ENCODE results near the gene HOXC6.

The HOXC6 gene

DNA sequence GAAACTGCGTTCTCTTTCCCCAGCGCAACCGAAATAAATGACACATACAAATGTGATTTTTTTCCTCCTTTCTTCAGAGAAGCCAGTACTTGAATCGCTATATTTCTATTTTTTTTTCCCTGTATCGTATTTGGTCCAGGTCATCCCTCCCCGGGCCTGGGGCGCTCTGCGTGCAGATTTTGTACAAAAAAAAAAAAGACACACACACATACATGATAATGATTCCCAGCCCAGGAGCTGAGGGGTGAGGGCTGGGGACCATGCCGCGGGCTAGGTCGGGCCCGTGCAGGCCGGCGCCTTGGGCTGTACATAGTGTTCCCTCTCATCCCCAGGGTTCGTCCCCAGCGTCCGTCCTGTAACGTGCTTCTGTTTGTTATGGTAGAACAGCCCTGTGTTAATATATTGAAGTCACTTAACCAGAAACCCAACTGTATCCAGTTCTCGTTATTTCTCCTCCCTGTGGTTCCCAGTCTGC lies 25.3 kb upstream of the HOXC6 start:
- FAIRE-seq = no peak

DNA sequence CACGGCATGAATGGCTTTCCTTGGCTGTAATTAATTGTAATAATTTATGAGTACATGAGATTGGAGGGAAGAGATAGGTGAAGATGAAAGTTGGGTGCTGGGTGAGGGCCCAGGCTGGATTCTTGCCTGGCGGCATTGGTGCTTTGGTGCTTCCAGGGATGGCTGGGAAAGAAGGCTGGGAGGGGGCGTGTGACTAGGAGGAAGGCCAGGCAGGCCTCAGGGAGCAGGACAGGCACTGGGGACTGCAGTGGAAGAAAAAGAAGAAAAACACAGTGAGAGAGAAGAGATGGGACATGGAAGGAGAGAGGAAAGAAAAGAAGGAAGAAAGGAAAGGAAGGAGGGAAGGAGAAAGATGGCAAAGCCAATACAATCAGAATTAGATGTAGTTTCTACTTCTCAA lies 24.6 kb upstream of the HOXC6 start:
- FAIRE-seq = no peak

DNA sequence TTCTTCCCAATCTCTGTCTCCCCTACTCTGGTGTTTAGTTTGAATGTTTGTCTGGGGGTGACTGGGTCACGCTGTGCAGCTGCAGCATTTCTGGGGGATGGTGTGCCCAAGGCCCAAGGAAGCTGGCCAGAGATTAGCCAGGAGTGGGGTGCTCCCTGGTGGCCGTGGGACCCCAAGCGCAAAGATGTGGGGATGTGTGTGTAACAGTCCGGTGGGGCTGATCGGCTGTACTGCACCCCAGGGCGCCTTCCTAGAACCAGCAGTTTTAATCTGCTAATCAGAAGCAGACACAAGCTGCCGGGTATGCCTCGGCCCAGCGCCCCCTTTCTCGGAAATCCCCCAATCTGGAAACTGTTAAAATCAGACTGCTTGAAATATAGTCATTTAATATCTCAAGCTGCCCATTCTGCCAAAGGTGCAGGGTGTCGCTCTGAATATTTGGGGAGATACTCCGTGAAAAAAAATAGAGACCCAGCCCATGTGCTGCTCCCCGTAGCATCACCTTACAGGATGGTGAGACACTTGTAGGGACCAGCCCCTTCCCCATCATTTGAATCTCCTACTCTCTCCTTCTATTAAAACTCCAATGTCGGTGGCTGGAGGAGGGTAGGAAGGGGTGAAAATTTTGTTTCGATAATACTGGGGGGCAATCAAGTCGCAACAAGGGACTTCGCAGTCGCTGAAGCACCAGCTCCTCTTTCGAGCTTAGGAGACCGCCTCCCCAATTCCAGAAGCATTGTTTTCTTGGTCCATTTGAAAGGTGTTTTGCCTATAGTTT lies 24.0 kb upstream of the HOXC6 start:
- FAIRE-seq = no peak

DNA sequence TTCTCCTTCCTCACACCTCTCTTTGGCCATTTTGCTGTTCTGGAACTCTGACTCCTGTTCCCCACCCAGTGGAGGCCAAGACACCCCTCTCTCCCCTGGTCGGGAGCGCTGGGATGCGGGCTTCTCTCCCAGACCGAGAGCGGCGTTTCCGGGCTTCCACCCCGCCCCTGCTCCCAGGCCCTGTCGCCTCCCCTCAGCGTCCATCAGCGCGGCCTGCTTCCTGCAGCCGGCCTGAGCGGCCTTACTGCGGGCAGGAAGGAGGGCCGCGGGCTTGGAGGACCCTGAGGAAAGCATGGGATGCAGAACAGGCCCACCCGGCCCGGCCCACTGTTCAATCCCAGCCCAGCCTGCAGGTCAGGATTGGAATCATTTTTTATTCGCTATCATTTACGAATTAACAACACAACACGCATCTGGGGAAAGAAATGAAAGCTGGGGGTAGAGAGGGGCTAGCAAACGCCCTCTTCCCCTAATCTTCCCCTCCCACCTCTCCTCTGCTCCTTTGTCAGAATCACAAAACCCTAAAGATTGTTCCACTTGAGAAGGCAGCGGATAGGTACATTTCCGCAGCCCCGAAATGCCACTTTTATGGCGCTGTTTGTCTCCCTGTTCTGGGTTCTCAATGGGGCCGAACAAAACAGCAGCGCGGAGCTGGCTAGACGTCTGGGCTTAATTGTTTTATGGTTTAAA lies 23.3 kb upstream of the HOXC6 start:
- FAIRE-seq = no peak

DNA sequence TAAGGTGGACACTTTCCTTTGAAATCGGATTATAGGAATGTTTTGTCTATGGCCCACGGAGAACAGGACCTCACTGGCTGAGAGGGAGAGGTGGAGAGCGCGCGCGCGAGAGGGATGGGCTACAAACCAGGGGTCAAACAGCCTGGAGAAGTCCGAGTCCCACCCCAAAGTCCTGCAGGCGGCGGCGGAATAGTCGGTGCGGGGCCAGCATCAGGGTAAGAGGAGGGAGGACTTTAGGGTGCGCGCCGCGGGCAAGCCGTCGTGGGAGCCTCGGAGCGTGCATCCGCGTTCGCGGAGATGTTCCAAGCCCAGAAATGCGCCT lies 22.7 kb upstream of the HOXC6 start:
- FAIRE-seq = no peak

DNA sequence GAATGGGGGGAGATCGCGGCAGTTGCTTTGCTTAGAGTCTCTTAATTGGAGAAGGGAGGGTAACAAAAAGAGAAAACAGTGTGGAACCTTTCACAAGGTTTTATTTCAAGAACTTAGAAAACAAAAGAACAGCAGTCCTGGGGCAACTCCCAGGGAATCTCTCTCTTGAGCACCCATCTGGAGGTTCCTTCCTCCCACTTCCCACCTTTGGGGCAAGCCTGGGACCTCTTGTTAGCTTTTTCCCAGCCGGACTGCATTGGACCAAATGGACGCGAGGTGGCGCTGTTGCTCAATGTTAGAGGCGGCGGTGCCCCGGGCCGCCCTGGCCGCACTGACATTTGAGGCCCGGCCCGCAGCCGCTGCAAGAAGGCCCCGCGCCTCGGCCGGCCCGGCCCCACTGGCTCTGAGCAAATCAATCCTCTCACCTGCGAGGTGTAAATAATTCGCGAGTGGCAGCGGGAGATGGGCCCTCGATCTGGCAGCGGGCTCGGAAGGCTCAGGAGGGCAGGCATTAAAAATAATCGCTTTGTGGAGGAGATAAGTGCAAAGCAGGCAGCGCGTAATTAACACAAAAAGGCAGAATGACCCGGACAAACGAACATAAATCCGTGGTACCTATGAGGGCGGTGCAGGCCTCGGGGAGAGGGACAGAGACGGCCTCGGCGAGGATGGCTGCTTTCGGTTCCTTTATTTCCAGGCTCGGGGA lies 22.2 kb upstream of the HOXC6 start:
- FAIRE-seq = no peak

DNA sequence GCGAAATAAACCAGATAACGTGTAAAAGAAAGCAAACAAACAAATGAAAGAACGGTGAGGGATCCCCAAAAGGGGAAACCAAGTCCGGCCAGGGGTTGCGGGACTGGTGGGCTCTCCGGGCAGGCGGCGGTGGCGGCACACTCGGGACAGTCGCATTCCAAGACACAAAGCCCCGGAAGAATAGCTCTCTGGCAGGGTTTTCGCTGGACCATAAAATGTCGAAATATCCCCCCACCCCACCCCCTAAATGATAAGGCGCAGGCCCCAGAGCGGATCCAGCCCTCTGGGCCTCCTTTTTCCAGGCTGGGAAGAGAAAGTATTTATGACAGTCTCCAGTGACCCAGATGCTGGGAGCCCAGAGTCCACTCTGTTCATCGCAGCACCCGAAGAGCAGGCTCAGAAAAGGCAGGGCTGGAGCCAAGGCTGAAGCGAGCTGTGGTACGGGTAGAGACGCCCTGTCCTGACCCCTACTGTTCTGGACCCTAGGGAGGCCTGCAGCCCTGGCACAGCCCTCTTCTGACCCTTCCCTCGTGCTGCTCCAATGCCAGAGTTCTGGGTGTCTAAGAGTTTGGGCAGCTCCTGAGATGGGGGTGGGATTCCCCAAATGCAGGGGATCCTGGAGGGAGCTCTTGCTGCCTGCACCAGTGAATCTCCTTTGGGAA lies 21.6 kb upstream of the HOXC6 start:
- FAIRE-seq = no peak

DNA sequence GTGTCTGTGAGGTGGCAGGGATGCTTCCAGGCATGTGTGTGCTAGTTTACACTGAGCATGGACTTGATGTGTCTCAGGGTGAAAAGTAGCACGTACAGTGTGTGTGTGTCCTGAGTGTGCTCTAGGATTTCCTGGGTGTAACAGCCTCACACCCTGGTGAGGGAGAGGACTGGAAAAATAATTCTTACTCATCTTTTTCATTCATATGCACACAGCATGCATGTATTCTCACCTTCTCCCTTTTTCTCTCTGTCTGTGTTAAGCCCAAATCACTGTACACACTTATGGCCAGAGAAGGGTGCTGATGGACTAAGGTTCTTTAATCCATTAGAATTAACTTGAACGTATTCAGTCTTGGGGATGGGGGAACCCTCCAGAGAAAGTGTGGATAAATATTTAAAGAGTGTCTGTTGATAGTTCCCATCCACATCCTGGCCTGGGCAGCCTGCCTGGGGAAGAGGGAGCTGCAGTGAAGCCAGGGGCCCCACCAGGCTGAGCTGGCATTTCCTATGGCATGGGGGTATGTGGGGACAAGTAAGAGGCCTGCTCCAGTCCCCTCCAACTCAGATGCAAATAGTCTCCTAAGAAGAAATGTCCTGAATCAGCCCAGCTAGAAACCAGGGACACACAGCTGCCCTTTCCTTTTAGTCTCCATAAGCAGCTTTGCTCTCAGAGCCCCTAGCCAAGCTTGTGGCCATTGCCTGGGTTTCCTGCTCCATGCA lies 20.5 kb upstream of the HOXC6 start:
- no peak for FAIRE-seq

DNA sequence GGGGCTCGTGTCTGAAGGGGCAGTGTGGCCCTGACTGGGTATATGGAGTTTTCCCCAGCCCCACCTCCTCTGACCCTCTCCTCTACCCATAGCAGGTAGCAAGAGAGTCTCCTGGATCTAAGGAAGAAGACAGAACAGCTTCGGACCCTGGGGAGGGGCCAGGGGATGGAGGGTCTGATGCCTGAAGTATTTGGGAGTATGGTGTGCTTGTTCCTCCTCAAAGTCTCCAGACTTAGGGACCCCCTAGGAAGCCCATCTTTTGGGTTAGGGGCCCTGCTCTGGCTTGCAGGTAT lies 20.0 kb upstream of the HOXC6 start:
- no peak for FAIRE-seq

DNA sequence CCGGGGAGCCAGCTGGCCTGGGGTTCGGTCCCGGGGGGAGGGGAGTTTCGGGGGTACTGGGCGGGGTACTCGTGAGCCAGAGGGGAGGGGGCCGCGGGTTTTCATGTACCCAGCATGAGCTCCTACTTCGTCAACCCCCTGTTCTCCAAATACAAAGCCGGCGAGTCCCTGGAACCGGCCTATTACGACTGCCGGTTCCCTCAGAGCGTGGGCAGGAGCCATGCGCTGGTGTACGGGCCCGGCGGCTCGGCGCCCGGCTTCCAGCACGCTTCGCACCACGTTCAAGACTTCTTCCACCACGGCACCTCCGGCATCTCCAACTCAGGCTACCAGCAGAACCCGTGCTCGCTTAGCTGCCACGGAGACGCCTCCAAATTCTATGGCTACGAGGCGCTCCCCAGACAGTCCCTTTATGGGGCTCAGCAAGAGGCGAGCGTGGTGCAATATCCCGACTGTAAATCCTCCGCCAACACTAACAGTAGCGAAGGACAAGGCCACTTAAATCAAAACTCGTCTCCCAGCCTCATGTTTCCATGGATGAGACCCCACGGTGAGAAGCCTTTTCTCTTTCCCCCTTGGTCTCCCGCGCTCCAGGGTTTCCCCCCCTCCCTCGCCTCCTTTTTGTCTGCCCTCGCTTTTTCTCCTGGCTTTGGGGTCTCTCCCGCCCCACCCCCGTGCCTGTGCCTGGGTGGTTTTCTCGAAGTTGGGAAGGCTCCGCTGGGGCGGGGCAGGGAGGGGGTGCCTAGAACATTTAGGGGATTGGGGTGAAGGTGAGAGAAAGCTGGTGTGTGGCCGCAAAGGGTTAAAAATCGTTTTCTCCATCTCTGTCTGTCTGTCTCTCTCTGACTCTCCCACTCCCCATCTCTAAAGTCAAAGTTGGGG lies 18.8 kb upstream of the HOXC6 start:
- no peak for FAIRE-seq

DNA sequence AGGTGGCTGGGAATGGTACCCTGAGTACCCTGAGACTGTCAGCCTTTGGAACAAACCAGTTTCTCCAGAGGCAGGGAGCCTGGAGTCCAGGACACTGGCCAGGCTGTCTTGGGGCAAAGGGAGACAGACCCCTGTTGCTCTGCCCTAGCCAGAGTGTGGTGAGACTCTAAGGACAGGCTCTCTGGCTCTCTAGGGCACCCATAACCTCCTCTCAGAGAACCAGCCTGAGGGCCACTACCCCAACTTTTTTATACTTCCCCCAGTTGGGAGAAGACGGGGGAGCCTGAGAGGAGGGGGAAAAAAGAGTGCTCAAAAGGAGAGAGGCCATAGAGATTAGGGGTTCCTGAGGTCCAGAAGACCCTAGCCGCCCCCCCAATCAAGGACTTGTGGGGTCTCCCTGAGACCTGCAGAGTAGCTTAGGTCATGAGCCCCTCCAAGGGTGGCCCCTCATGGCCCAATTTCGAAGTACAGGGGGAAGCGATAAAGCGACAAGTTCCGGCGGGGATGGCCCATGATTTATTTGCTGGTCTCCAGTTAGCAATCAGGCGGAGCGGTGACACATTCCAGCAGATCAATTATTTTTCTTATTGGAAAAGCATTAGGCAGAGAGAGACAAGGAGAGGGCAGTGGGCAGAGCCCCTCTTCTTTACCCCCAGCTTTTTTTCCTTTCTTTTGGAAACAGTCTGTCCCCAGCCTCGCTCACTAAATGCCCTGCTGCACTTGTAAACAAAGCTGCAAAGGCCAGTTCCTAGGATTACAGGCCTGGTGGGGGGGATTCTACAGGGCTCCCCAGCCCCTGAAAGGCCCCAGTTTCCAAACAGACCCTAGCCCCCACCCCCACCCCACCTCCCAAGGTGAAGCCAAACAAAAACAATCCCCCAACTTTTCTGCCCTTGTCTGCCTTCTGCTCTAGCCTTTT lies 17.9 kb upstream of the HOXC6 start:
- no peak for FAIRE-seq

DNA sequence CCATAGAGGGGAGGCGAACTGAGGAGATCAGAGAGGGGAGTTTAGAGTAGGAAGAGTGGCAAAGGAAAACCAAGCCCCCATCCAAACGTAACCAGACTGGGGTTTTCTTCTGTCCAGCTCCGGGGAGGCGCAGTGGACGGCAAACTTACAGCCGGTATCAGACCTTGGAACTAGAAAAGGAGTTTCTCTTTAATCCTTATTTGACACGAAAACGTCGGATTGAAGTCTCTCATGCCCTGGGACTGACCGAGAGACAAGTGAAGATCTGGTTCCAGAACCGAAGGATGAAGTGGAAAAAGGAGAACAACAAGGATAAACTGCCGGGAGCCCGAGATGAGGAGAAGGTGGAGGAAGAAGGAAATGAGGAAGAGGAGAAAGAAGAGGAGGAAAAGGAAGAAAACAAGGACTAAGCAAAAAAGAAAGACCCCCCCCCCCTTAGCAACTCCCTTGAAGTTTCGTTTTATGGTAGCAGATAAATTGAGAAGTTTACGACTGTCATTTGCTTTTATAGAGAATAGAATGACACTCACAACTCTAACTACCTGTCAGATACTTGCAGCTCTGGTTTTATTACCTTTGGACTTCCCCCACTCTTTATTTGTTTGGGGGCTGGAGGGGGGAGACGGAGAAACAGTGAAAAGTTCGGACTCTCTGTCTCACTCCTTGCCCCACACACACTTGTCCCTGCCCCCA lies 17.1 kb upstream of the HOXC6 start:
- FAIRE-seq = no peak

DNA sequence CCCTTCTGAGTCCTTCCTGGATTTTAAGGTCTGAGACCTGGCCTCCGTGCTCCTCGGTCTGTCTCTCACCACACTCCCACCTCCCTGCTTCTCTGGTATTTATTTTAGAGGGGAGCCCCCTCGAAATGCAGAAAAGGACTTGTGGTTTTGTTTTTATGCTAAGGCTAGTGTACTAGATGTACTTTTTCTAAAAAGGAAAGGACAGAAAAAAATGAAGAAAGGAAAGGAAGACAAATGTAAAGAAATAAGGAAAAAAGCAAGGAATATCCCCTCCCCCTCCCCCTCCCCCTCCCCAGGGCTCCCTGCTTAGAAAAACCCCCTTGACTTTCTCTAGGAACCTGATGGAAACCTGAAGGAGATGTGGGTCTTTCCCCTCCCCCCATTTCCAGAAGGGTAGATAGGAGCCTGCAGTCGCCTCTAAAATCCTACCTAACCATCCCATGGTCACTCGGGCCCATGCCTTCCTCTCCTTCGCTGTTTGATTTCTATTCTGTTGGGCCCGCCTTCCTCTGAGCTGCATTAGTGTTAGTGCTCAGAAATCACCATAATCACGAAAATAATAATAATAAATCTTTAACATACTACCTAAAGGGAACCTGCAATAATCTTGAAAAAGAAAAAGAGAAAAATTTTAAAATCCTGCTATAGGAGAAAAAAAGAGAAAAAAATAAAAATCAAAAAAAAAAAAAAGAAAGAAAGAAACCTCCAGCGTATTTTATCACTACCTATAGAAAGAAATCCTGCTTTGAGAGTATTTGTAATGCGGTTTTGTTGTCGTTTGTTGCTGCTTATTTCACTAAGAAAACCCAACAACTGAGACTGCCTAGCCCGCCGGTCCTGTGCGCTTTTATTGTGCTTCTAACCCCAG lies 16.3 kb upstream of the HOXC6 start:
- FAIRE-seq = no peak

DNA sequence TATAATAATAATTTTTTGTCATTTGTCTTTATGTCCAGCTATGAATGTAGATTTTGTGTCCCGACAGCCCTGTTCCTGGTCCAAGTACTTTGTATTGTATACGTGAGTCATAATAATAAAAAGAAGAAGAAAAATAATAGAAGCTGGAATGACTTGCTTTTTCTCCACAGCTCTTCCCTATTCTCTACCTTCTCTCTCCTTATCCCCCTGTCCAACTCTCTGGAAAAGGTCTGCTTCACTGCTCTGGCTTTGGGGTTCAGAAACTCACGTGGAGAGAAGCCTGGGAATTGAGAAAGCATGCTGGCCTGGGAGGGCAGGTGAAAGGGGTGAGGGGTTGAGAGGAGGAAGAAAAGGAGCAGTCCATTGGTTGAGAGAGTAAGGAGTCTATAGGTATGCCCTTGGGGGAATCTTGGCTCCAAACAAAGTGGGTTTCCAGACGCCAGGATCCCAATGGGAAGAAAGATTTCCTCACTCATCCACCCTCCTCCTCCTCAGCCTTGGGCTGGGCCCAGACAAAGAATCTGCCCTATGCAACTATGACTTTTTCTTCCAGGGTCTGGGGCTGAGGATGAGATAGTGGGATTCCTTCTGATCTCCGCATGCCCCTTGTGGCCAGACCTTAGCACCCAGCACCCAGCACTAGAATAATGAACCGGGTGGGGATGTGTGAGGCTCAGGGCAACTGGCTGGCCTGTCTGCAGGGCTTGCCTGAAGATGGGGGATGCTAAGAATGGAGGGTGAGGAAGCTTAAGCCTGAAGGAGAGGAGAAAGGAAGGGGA lies 15.4 kb upstream of the HOXC6 start:
- FAIRE-seq = no peak

DNA sequence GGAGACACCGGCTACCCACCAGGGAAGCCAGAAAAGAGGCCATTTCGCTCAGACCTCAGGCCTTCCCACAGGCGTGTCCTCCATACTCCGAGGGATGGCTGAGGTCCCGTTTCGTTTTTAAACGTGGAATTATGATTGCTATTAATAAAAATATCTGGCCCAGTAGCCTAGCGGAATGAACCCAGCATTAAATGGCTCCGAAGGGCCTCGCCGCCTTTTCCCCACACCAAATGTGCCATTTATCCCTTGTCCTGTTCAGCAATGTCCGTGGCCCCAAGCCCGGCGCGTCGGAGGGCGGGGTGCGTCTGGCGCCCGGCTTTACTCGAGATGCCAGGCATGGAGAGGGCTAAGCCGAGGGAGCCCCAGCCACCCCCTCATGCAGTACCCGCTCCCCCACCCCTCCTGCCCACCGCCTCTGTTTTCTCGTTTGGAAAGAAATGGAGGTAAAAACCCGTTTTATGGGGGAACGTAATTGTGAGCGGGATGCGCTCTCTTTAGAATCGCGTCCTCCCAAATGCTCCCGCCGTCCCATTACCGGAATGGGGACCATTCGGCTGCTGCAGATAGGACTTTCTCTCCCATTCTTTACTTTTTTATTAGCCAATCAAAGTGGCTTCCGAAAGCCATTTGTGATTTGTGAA lies 13.7 kb upstream of the HOXC6 start:
- no peak for FAIRE-seq

DNA sequence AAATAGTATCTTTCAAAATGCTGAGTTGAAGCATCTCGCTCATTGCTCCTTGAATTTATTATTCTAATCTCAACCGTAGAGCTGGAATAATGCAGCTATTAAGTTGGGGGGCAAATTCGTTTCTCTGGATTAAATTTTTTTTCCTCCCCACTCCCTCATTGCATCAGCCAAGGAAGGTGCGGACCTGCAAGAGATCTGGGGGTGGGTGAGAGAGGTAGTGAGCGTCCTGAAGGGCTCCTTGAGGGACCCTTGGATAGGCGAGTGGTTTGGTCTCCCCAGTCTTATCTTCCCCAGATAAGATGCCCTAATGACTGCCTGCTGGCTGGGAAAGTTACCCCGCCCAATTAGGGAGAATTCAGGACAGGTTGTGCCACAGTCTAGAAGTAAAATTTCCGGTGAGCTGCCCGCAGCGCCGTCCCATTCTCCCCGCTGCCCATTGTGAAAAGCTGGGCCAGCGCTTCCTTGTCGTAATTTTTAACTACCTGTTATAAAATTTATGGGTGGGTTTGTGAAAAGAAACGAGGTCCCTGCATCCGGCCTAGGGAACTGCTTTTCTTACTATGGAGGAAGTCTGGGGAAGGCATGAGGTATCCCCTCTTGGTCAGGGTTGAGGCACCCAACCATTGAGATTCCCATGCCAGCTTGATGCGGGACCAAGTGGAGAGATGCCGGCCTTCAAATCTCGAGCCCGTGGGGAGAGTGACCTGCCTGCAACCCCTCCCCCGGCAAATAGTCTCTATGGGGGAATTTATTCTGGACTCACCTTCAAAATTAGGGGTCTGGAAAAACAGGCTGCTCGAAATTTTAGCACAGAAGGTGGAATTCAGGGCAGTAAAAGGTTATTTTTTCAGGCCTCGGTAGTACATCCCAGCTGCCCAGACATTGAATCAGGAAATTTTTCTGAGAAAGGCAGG lies 13.0 kb upstream of the HOXC6 start:
- FAIRE-seq = no peak

DNA sequence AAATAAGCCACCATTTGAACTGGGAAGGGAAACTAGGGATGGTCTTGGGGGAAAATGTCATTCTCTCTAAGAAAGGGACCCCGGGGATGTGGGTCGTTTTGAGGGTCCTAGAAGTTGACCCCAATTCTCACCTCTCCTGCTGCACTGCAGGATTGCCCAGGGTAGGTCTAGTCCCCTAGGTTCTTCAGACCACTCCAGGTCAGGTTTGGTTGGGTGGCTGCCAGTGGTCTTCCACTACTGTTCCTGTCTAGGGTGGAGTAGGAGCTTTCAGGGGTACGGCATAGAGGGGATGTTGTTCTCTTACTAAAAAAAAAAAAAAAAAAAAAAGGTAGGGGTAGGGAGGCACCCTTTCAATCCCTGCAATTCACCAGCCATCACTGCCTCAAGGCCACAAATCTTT lies 12.2 kb upstream of the HOXC6 start:
- FAIRE-seq = no peak
